ENCODE measurements around the gene VPS18.

VPS18 gene

GRCh38 chr15:40875991-40876730, 18.1 kb upstream of the VPS18 start:
- TF ChIP-seq FOXP2 (optimal IDR thresholded peaks at IDR 0.05; ENCODE audit: control extremely low read depth, extremely low read length, insufficient read depth) (no peak), POLR2AphosphoS5 (IDR thresholded peaks at IDR 0.05; ENCODE audit: borderline replicate concordance, low read depth, low read length) (no peak), EZH2 (IDR thresholded peaks at IDR 0.05) (no peak)
- no peak for DNase-seq (ENCODE audit: low read depth, low spot score)
- no peaks in the 10 kb centered on the region for H3K9me3 ChIP-seq (ENCODE audit: low read depth, low read length)
- no peak overlapping the region for H3K9ac ChIP-seq (ENCODE audit: insufficient read length)
- no peak overlapping the region for H3K27ac ChIP-seq
- H3K4me3 ChIP-seq, result no peak overlapping the region
- no peaks in the 10 kb centered on the region for H3K36me3 ChIP-seq (ENCODE audit: insufficient read depth, low read length)

DNA sequence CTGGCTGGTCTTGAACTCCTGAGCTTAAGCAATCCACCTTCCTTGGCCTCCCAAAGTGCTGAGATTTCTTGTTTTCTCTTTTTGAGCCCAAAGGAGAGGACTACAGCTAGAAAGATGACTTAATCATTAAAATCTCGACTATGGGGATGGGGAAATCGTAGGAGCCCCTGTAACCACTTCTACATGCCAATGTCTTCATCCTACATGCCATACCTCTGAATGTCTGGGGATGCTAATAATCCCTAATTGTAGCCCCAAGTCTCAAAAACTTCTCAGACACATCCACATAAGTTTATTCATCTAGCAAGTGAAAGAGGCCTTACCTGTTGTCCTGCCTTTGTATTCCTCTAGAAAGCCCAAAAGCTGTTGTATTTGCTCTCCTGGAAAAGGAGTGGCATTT, 16.6 kb upstream of the VPS18 start:
- Histone ChIP-seq H3K27ac (no peak overlapping the region), H3K36me3 (ENCODE audit: insufficient read depth, low read length) (no peaks in the 10 kb centered on the region), H3K9ac (ENCODE audit: insufficient read length) (no peak overlapping the region), H3K9me3 (ENCODE audit: low read depth, low read length) (no peaks in the 10 kb centered on the region), H3K4me3 (no peak overlapping the region)
- TF ChIP-seq POLR2AphosphoS5 (IDR thresholded peaks at IDR 0.05; ENCODE audit: borderline replicate concordance, low read depth, low read length) (no peak), FOXP2 (optimal IDR thresholded peaks at IDR 0.05; ENCODE audit: control extremely low read depth, extremely low read length, insufficient read depth) (no peak), EZH2 (IDR thresholded peaks at IDR 0.05) (no peak)
- no peak for DNase-seq (ENCODE audit: low read depth, low spot score)

- Histone ChIP-seq H3K36me3 (ENCODE audit: insufficient read depth, low read length) (no peaks in the 10 kb centered on the region), H3K27ac (no peak overlapping the region), H3K9me3 (ENCODE audit: low read depth, low read length) (no peaks in the 10 kb centered on the region), H3K9ac (ENCODE audit: insufficient read length) (no peak overlapping the region), H3K4me3 (no peak overlapping the region)
- DNase-seq (ENCODE audit: low read depth, low spot score), result no peak
- TF ChIP-seq EZH2 (IDR thresholded peaks at IDR 0.05), result no peak
- TF ChIP-seq POLR2AphosphoS5 (IDR thresholded peaks at IDR 0.05; ENCODE audit: borderline replicate concordance, low read depth, low read length), result no peak
- no peak for TF ChIP-seq FOXP2 (optimal IDR thresholded peaks at IDR 0.05; ENCODE audit: control extremely low read depth, extremely low read length, insufficient read depth)
Measured at GRCh38 chr15:40878785-40879184, 15.5 kb upstream of the VPS18 start.

DNA sequence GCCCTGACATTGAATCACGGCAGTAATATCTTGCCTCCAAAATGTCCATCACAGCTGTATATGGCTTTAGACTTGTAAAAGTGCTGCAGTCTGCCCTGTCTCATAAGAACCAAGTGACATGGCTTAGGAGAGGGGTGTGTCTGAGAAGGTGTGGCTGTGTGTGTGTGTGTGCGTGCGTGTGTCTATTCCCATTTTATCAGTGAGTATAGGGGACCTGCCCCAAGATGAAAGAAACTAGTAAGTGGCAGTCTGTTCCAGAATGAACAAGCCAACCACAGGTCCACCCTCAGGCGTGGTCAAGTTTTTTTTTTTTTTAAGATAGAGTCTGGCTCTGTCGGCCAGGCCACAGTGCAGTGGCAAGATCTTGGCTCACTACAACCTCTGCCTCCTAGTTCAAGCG, 14.6 kb upstream of the VPS18 start:
- no peak for DNase-seq (ENCODE audit: low read depth, low spot score)
- H3K27ac ChIP-seq, result no peak overlapping the region
- TF ChIP-seq EZH2 (IDR thresholded peaks at IDR 0.05) (no peak), POLR2AphosphoS5 (IDR thresholded peaks at IDR 0.05; ENCODE audit: borderline replicate concordance, low read depth, low read length) (no peak), FOXP2 (optimal IDR thresholded peaks at IDR 0.05; ENCODE audit: control extremely low read depth, extremely low read length, insufficient read depth) (no peak)
- no peak overlapping the region for H3K9ac ChIP-seq (ENCODE audit: insufficient read length)
- H3K36me3 ChIP-seq (ENCODE audit: insufficient read depth, low read length), result no peaks in the 10 kb centered on the region
- H3K9me3 ChIP-seq (ENCODE audit: low read depth, low read length), result no peaks in the 10 kb centered on the region
- H3K4me3 ChIP-seq, result no peak overlapping the region

- Histone ChIP-seq H3K4me3 (no peak overlapping the region), H3K36me3 (ENCODE audit: insufficient read depth, low read length) (no peaks in the 10 kb centered on the region), H3K27ac (no peak overlapping the region), H3K9me3 (ENCODE audit: low read depth, low read length) (no peaks in the 10 kb centered on the region), H3K9ac (ENCODE audit: insufficient read length) (no peak overlapping the region)
- DNase-seq (ENCODE audit: low read depth, low spot score), result no peak
- TF ChIP-seq FOXP2 (optimal IDR thresholded peaks at IDR 0.05; ENCODE audit: control extremely low read depth, extremely low read length, insufficient read depth) (no peak), EZH2 (IDR thresholded peaks at IDR 0.05) (no peak), POLR2AphosphoS5 (IDR thresholded peaks at IDR 0.05; ENCODE audit: borderline replicate concordance, low read depth, low read length) (no peak)
Measured at GRCh38 chr15:40881351-40881750, 12.9 kb upstream of the VPS18 start.

DNA sequence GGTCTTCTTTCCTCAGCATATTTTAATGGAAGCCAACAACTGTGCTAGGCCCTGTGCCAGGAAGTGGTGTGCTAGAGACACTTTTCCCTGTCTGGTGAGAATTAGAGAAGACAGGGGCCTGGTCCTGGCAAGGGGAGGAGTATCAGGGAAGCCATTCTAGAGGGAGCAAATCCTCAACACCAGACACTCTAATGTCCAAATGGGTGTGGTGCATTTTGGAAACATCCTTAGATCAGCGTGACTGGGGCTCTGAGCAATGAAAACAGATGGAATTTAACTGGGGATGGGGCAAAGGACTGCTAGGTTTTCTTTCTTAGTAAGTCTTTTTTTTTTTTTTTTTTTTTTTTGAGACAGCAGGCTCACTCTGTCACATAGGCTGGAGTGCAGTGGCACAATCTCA, 7.7 kb upstream of the VPS18 start:
- Histone ChIP-seq H3K27ac (no peak overlapping the region), H3K9me3 (ENCODE audit: low read depth, low read length) (no peaks in the 10 kb centered on the region), H3K36me3 (ENCODE audit: insufficient read depth, low read length) (no peaks in the 10 kb centered on the region), H3K9ac (ENCODE audit: insufficient read length) (no peak overlapping the region), H3K4me3 (no peak overlapping the region)
- TF ChIP-seq POLR2AphosphoS5 (IDR thresholded peaks at IDR 0.05; ENCODE audit: borderline replicate concordance, low read depth, low read length) (no peak), EZH2 (IDR thresholded peaks at IDR 0.05) (no peak), FOXP2 (optimal IDR thresholded peaks at IDR 0.05; ENCODE audit: control extremely low read depth, extremely low read length, insufficient read depth) (no peak)
- no peak for DNase-seq (ENCODE audit: low read depth, low spot score)

- DNase-seq (ENCODE audit: low read depth, low spot score), result no peak
- no peaks in the 10 kb centered on the region for H3K9me3 ChIP-seq (ENCODE audit: low read depth, low read length)
- H3K9ac ChIP-seq (ENCODE audit: insufficient read length), result no peak overlapping the region
- H3K27ac ChIP-seq, result no peak overlapping the region
- no peak overlapping the region for H3K4me3 ChIP-seq
- TF ChIP-seq FOXP2 (optimal IDR thresholded peaks at IDR 0.05; ENCODE audit: control extremely low read depth, extremely low read length, insufficient read depth) (no peak), POLR2AphosphoS5 (IDR thresholded peaks at IDR 0.05; ENCODE audit: borderline replicate concordance, low read depth, low read length) (no peak), EZH2 (IDR thresholded peaks at IDR 0.05) (no peak)
- H3K36me3 ChIP-seq (ENCODE audit: insufficient read depth, low read length), result no peaks in the 10 kb centered on the region
Measured at GRCh38 chr15:40889112-40889511, 5.1 kb upstream of the VPS18 start.

GRCh38 chr15:40891138-40891537, 3.1 kb upstream of the VPS18 start:
- no peak overlapping the region for H3K4me3 ChIP-seq
- no peak for DNase-seq (ENCODE audit: low read depth, low spot score)
- TF ChIP-seq POLR2AphosphoS5 (IDR thresholded peaks at IDR 0.05; ENCODE audit: borderline replicate concordance, low read depth, low read length), result no peak
- no peak for TF ChIP-seq FOXP2 (optimal IDR thresholded peaks at IDR 0.05; ENCODE audit: control extremely low read depth, extremely low read length, insufficient read depth)
- no peak for TF ChIP-seq EZH2 (IDR thresholded peaks at IDR 0.05)
- H3K9ac ChIP-seq (ENCODE audit: insufficient read length), result no peak overlapping the region
- H3K9me3 ChIP-seq (ENCODE audit: low read depth, low read length), result no peaks in the 10 kb centered on the region
- H3K27ac ChIP-seq, result no peak overlapping the region
- no peaks in the 10 kb centered on the region for H3K36me3 ChIP-seq (ENCODE audit: insufficient read depth, low read length)

All from SK-N-MC (cell line).